ENCODE measurements around the gene CTNND2.

DNA sequence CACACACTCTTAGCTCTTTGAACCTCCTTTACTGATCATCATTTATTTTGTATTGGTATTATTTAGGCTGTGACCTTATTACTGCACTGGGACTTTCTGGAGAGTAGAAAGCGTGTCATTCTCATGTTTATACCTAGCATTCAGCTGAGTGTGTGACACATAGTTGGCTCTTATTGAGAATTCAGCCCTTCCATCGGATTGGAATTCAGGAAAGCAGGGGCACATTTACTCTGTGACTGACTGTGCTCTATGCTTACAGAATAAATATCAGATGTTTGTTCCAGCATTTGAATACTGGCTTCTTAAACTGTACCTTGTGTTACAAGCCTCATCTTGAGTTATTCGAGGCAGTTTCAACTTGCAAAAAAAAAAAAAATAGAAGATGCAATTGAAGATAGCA, 782.4 kb downstream of the CTNND2 start:
- TF ChIP-seq, protein P1, sequence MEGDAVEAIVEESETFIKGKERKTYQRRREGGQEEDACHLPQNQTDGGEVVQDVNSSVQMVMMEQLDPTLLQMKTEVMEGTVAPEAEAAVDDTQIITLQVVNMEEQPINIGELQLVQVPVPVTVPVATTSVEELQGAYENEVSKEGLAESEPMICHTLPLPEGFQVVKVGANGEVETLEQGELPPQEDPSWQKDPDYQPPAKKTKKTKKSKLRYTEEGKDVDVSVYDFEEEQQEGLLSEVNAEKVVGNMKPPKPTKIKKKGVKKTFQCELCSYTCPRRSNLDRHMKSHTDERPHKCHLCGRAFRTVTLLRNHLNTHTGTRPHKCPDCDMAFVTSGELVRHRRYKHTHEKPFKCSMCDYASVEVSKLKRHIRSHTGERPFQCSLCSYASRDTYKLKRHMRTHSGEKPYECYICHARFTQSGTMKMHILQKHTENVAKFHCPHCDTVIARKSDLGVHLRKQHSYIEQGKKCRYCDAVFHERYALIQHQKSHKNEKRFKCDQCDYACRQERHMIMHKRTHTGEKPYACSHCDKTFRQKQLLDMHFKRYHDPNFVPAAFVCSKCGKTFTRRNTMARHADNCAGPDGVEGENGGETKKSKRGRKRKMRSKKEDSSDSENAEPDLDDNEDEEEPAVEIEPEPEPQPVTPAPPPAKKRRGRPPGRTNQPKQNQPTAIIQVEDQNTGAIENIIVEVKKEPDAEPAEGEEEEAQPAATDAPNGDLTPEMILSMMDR (IDR thresholded peaks at IDR 0.05), result no peak
- TF ChIP-seq POLR2A (IDR thresholded peaks at IDR 0.05), result no peak

All from Peyer's patch (tissue), 4 donors.